ENCODE measurements around the gene DHCR7. TPM values are rescaled to one million over a fixed set of nuclear protein-coding genes. Genes with fewer than 3 reads are reported as not detected.

Gene DHCR7
- total RNA-seq, 4 donors from 2014 or later: 5.8 to 9.5 (median 9.2) TPM

GRCh38 chr11:71393283-71393682, 54.9 kb downstream of the DHCR7 start:
- no peaks in the 10 kb centered on the region for H3K4me1 ChIP-seq
- H3K27me3 ChIP-seq: peaks cover 0 to 93% (median 0%) of the 10 kb centered on the region in 4 donors
- intact Hi-C loops (cut with DNase I): no loop called here
- H3K9me3 ChIP-seq: no peaks in the 10 kb centered on the region
- 79% methylated on average over 2 of the region's 2 CpGs for WGBS
- no peaks in the 10 kb centered on the region for H3K36me3 ChIP-seq
- H3K27ac ChIP-seq (replicated peaks in 1 of 4): no peak overlapping the region
- no peak overlapping the region for H3K4me3 ChIP-seq
- TF ChIP-seq POLR2A (IDR thresholded peaks at IDR 0.05; ENCODE audit: low read depth): no peak
- no peak for TF ChIP-seq EP300 (IDR thresholded peaks at IDR 0.05)
- no peak for TF ChIP-seq POLR2AphosphoS5 (IDR thresholded peaks at IDR 0.05)
- no peak for DNase-seq (ENCODE audit: extremely low spot score)

DNA sequence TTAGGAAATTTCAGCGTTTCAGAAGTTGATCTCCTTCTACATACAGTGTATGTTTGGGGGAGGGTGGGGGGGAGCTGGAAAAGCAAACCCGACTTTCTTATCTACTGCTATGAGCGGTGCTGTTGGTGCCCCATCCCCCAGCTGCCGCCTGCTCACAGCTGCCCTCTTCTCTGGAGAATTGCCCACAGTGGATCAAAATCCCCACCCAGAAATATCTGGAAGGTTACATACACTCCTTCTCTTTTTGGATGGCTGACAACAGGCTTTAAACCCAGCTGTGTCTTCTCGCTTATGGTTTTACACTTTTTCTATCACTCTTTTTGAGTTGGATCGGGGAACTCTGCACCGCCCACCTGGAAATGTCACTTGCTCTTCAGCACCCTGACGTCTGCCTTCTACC, 56.4 kb downstream of the DHCR7 start:
- no peak overlapping the region for H3K4me3 ChIP-seq
- H3K4me1 ChIP-seq: no peaks in the 10 kb centered on the region
- DNase-seq (ENCODE audit: extremely low spot score): no peak
- H3K9me3 ChIP-seq: no peaks in the 10 kb centered on the region
- intact Hi-C loops (cut with DNase I): no loop called here
- H3K36me3 ChIP-seq: no peaks in the 10 kb centered on the region
- H3K27ac ChIP-seq (replicated peaks in 1 of 4): no peak overlapping the region
- peaks cover 0 to 89% (median 0%) of the 10 kb centered on the region in 4 donors for H3K27me3 ChIP-seq
- 25% methylated on average over 8 of the region's 8 CpGs for WGBS
- no peak for TF ChIP-seq CTCF (IDR thresholded peaks at IDR 0.05)
- TF ChIP-seq POLR2AphosphoS5 (IDR thresholded peaks at IDR 0.05): no peak
- TF ChIP-seq EP300 (IDR thresholded peaks at IDR 0.05): no peak

- intact Hi-C loops (cut with DNase I): no loop called here
- peaks cover 0 to 88% (median 0%) of the 10 kb centered on the region in 4 donors for H3K27me3 ChIP-seq
Observed at GRCh38 chr11:71391352-71391751, 56.8 kb downstream of the DHCR7 start.

GRCh38 chr11:71388637-71389235, 59.5 kb downstream of the DHCR7 start:
- TF ChIP-seq POLR2AphosphoS5 (IDR thresholded peaks at IDR 0.05): no peak
- intact Hi-C loops (cut with DNase I): no loop called here
- Histone ChIP-seq H3K4me1 (no peaks in the 10 kb centered on the region), H3K4me3 (no peak overlapping the region), H3K27ac (replicated peaks in 1 of 4) (no peak overlapping the region), H3K36me3 (no peaks in the 10 kb centered on the region), H3K27me3 (peaks cover 0 to 71% (median 0%) of the 10 kb centered on the region in 4 donors), H3K9me3 (no peaks in the 10 kb centered on the region)
- no peak for DNase-seq (ENCODE audit: extremely low spot score)
- WGBS: 83% methylated on average over 7 of the region's 7 CpGs

More at GRCh38 chr11:71391352-71391751, 56.8 kb downstream of the DHCR7 start:
- H3K36me3 ChIP-seq: no peaks in the 10 kb centered on the region
- H3K27ac ChIP-seq (replicated peaks in 1 of 4): no peak overlapping the region
- WGBS: 74% methylated on average over 5 of the region's 5 CpGs
- no peak for TF ChIP-seq EP300 (IDR thresholded peaks at IDR 0.05)
- no peak for TF ChIP-seq POLR2A (IDR thresholded peaks at IDR 0.05; ENCODE audit: low read depth)
- TF ChIP-seq POLR2AphosphoS5 (IDR thresholded peaks at IDR 0.05): no peak
- no peak for TF ChIP-seq CTCF (IDR thresholded peaks at IDR 0.05)
- no peaks in the 10 kb centered on the region for H3K4me1 ChIP-seq
- H3K9me3 ChIP-seq: no peaks in the 10 kb centered on the region
- no peak for DNase-seq (ENCODE audit: extremely low spot score)
- H3K4me3 ChIP-seq: no peak overlapping the region

DNA sequence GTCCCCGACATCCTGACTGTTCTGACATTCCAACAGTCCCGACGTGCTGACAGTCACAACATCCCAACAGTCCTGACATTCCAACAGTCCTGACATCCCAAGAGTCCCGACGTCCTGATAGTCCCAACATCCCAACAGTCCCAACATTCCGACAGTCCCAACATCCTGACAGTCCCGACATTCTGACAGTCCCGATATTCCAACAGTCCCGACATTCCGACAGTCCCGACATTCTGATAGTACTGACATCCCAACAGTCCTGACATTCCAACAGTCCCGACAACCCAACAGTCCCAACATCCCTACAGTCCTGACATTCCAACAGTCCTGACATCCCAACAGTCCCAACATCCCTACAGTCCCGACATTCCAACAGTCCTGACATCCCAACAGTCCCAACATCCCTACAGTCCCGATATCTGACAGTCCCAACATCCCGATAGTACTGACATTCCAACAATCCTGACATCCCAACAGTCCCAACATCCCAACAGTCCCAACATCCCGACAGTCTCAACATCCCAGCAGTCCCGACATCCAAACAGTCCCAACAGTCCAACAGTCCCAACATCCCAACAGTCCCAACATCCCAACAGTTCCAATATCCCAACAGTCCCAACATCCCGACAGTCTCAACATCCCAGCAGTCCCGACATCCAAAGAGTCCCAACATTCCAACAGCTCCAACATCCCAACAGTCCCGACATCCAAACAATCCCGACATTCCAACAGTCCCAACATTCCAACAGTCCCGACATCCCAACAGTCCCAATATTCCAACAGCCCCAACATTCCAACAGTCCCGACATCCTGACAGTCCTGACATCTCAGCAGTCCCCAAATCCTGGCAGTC, 60.2 kb downstream of the DHCR7 start:
- no peaks in the 10 kb centered on the region for H3K4me1 ChIP-seq
- intact Hi-C loops (cut with DNase I): no loop called here
- WGBS: 85% methylated on average over 23 of the region's 23 CpGs
- no peak for DNase-seq (ENCODE audit: extremely low spot score)
- TF ChIP-seq CTCF (IDR thresholded peaks at IDR 0.05): no peak
- no peaks in the 10 kb centered on the region for H3K36me3 ChIP-seq
- no peak overlapping the region for H3K27ac ChIP-seq (replicated peaks in 1 of 4)
- peaks cover 0 to 71% (median 0%) of the 10 kb centered on the region in 4 donors for H3K27me3 ChIP-seq
- H3K9me3 ChIP-seq: no peaks in the 10 kb centered on the region
- H3K4me3 ChIP-seq: no peak overlapping the region
